HEK293T (cell line): ENCODE measurements around the gene SLC22A4.

ENCODE experiments used
- ARNT ChIP-seq: fragments of 450-650 bp; IDR thresholded peaks from 2 replicates; pipeline ENCODE4 v1.6.1; 2017; ENCODE audit warnings: mild to moderate bottlenecking
- ELF4 ChIP-seq: fragments of 450-650 bp; IDR thresholded peaks from 2 replicates; pipeline ENCODE4 v1.6.1; 2017; ENCODE audit warnings: antibody characterized with exemption
- FOXA1 ChIP-seq: fragments of 450-650 bp; IDR thresholded peaks from 2 replicates; pipeline ENCODE4 v1.6.1; 2016; ENCODE audit warnings: mild to moderate bottlenecking
- HDGF ChIP-seq: fragments of 450-650 bp; IDR thresholded peaks from 2 replicates; pipeline ENCODE4 v1.6.1; 2017; ENCODE audit warnings: antibody characterized with exemption, borderline replicate concordance
- LEF1 ChIP-seq: fragments of 450-650 bp; IDR thresholded peaks from 2 replicates; pipeline ENCODE4 v1.6.1; 2017; ENCODE audit warnings: mild to moderate bottlenecking, borderline replicate concordance
- NFRKB ChIP-seq: fragments of 450-650 bp; IDR thresholded peaks from 2 replicates; pipeline ENCODE4 v1.6.1; 2016; ENCODE audit warnings: mild to moderate bottlenecking, moderate library complexity
- SP1 ChIP-seq: fragments of 450-650 bp; IDR thresholded peaks from 2 replicates; pipeline ENCODE4 v1.6.1; 2017
- SUZ12 ChIP-seq: fragments of 450-650 bp; IDR thresholded peaks from 2 replicates; pipeline ENCODE4 v1.6.1; 2016; ENCODE audit warnings: mild to moderate bottlenecking
- TARDBP ChIP-seq: fragments of 450-650 bp; IDR thresholded peaks from 2 replicates; pipeline ENCODE4 v1.6.1; 2016

- TF ChIP-seq NFRKB (no peak), FOXA1 (no peak), ELF4 (no peak), SP1 (no peak), TARDBP (no peak), SUZ12 (no peak), LEF1 (no peak), HDGF (no peak), ARNT (no peak)
Observed at GRCh38 chr5:132291026-132291425, 3.2 kb upstream of the SLC22A4 start.
